ENCODE data around the gene ZDHHC12. TPM values are rescaled to one million over a fixed set of nuclear protein-coding genes. Genes with fewer than 3 reads are reported as not detected.

ZDHHC12 gene
- total RNA-seq, 6 donors from 2014 or later: 21.7 to 70.1 (median 50.6) TPM

DNA sequence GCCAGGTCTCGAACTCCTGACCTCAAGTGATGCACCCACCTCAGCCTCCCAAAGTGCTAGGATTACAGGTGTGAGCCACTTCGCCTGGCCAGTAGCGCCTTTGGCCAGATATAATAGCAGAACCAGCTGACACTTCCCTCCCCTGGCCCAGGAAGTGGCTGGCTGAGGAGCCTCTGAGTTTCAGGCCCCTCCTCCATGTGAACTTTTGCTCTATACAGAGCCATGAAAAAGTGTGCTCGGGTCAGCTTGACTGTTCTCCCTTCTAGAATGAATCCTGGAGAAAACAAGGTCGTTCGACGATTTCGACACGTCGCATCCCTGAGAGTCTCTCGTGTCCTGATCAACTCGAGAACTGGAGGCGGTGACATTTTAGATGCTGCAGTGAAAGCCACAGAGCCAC, 8.6 kb upstream of the ZDHHC12 start:
- Histone ChIP-seq H3K4me3 (no peak overlapping the region), H3K27me3 (no peaks in the 10 kb centered on the region), H3K4me1 (peaks cover 0 to 4% (median 2%) of the 10 kb centered on the region in 4 donors), H3K36me3 (peaks cover 0 to 58% (median 27%) of the 10 kb centered on the region in 4 donors), H3K27ac (no peak overlapping the region), H3K9me3 (no peaks in the 10 kb centered on the region)
- 90 to 91% methylated on average over 13 of the region's 13 CpGs for WGBS, 2 donors
- ATAC-seq (ENCODE audit: low FRiP score in 2 of 2) (no peak), DNase-seq (no peak)
- no peak for TF ChIP-seq CTCF (IDR thresholded peaks at IDR 0.05)
- TF ChIP-seq EP300 (IDR thresholded peaks at IDR 0.05): no peak
- TF ChIP-seq POLR2A (IDR thresholded peaks at IDR 0.05): no peak
- TF ChIP-seq POLR2AphosphoS5 (IDR thresholded peaks at IDR 0.05): no peak

DNA sequence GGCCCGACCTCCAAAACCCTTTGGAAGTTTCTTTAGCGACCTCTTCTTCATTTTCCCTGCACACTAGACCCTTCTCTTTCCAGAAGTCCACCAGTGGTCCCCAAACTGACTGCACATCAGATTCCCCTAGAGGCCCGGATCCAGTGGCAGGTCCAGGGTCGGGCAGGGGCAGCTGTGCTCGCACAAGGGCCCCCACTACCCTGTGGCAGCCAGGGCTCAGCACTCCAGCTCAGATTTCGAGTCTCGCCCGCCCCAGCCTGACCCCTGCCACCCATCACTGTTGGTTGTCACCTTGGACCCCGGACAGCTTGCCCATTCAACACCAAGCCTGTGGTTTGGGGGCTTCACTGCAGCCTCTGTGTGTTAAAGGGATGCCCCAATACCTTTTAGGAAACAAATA, 7.8 kb upstream of the ZDHHC12 start:
- H3K36me3 ChIP-seq: peaks cover 0 to 50% (median 27%) of the 10 kb centered on the region in 4 donors
- H3K4me1 ChIP-seq: peaks cover 0 to 4% (median 2%) of the 10 kb centered on the region in 4 donors
- no peaks in the 10 kb centered on the region for H3K9me3 ChIP-seq
- 71 to 84% methylated on average over 2 to 9 of the region's 9 CpGs for WGBS, 2 donors
- ATAC-seq (ENCODE audit: low FRiP score in 2 of 2): no peak
- no peak overlapping the region for H3K4me3 ChIP-seq
- TF ChIP-seq POLR2A (IDR thresholded peaks at IDR 0.05): no peak
- TF ChIP-seq EP300 (IDR thresholded peaks at IDR 0.05): no peak
- TF ChIP-seq POLR2AphosphoS5 (IDR thresholded peaks at IDR 0.05): no peak
- no peak for TF ChIP-seq CTCF (IDR thresholded peaks at IDR 0.05)
- no peak overlapping the region for H3K27ac ChIP-seq
- H3K27me3 ChIP-seq: no peaks in the 10 kb centered on the region
- DNase-seq: no peak

GRCh38 chr9:128731093-128731492, 7.2 kb upstream of the ZDHHC12 start:
- no peaks in the 10 kb centered on the region for H3K9me3 ChIP-seq
- H3K27me3 ChIP-seq: no peaks in the 10 kb centered on the region
- no peak overlapping the region for H3K27ac ChIP-seq
- TF ChIP-seq EP300 (IDR thresholded peaks at IDR 0.05): no peak
- TF ChIP-seq CTCF (IDR thresholded peaks at IDR 0.05): no peak
- no peak for TF ChIP-seq POLR2A (IDR thresholded peaks at IDR 0.05)
- no peak for TF ChIP-seq POLR2AphosphoS5 (IDR thresholded peaks at IDR 0.05)
- H3K4me3 ChIP-seq: no peak overlapping the region
- DNase-seq: no peak
- 84 to 93% methylated on average over 11 to 13 of the region's 13 CpGs for WGBS, 2 donors
- H3K4me1 ChIP-seq: peaks cover 0 to 4% (median 2%) of the 10 kb centered on the region in 4 donors
- H3K36me3 ChIP-seq: peaks cover 0 to 44% (median 26%) of the 10 kb centered on the region in 4 donors
- no peak for ATAC-seq (ENCODE audit: low FRiP score in 2 of 2)

GRCh38 chr9:128729766-128730517, 6.0 kb upstream of the ZDHHC12 start:
- WGBS, 2 donors: 93 to 96% methylated on average over 18 to 27 of the region's 27 CpGs
- H3K36me3 ChIP-seq: peaks cover 0 to 38% (median 22%) of the 10 kb centered on the region in 4 donors
- ATAC-seq (ENCODE audit: low FRiP score in 2 of 2): peak in 1 of 2 donors; percentile 3
- no peaks in the 10 kb centered on the region for H3K27me3 ChIP-seq
- TF ChIP-seq EP300 (IDR thresholded peaks at IDR 0.05) (no peak), CTCF (IDR thresholded peaks at IDR 0.05) (no peak), POLR2A (IDR thresholded peaks at IDR 0.05) (no peak), POLR2AphosphoS5 (IDR thresholded peaks at IDR 0.05) (no peak)
- no peak overlapping the region for H3K27ac ChIP-seq
- H3K4me1 ChIP-seq: peaks cover 0 to 6% (median 3%) of the 10 kb centered on the region in 4 donors
- H3K9me3 ChIP-seq: no peaks in the 10 kb centered on the region
- DNase-seq: no peak
- no peak overlapping the region for H3K4me3 ChIP-seq

All from upper lobe of left lung (tissue), 6 donors.